Measurements from ENCODE around the gene DNAJC28.
"Not testable (repeated sequence)": the region's sequence is repeated elsewhere in the genome, so short reads cannot be mapped to it uniquely, and the experiment has no call there.

The DNAJC28 gene

DNA sequence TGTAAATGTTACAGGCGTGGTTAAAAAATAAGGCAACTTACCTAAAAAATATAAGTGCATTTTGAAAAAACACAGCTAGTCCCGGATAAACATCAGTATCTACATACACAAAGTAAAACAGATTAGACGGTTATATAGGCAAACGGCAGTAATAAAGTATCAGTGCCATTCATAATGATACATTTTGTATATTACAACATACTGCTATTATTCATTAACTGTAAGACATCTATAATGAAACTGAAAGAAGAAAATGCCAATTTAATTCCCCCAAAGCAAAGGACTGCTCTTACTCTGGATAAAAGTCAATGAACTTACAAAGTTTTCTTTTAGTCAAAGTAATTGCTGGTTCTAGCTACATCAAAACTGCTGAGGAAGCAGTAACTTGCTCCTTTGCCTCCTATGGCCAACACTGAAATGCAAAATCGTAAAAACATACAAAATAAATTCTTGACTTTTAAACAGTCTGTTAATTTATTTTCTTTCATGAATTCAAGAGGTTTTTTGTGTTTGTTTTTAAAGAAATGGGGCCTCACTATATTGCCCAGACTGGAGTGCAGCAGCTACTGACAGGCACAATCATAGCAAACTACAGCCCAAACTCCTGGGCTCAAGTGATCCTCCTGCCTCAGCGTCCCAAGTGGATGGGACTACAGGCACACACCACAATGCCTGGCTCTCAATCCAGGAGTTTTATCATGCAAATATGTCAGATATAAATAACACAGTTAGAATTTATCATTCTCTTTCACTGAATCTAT is 35.6 kb downstream of the DNAJC28 start:
- Histone ChIP-seq H3K9ac (ENCODE audit: insufficient read length) (no peak overlapping the region), H3K4me3 (no peak overlapping the region), H3K36me3 (ENCODE audit: insufficient read depth, low read length) (no peaks in the 10 kb centered on the region), H3K9me3 (ENCODE audit: low read depth, low read length) (no peaks in the 10 kb centered on the region), H3K27ac (no peak overlapping the region)
- DNase-seq (ENCODE audit: low read depth, low spot score) = no peak
- no peak for TF ChIP-seq POLR2AphosphoS5 (IDR thresholded peaks at IDR 0.05; ENCODE audit: borderline replicate concordance, low read depth, low read length)
- TF ChIP-seq FOXP2 (optimal IDR thresholded peaks at IDR 0.05; ENCODE audit: control extremely low read depth, extremely low read length, insufficient read depth) = no peak
- TF ChIP-seq EZH2 (IDR thresholded peaks at IDR 0.05) = no peak

DNA sequence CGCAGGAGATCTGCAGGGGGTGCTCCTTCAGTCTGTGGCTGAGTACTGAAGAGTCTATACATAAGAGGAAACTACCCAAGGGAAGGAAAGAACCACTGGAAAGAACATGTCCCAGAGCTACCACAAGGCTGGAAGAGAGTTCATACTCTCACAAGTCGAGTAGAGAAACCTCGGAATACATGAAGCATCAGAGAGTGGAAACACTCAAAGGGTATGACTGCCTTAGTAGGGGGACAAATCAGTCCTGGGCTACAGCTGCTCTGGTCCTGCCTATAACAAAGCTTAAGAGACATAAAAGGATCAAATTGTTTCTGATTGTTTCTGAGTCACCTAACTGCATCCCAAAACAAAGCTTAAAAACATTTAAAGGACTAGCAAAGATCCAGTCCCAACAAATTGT is 39.2 kb downstream of the DNAJC28 start:
- DNase-seq (ENCODE audit: low read depth, low spot score) = no peak
- TF ChIP-seq EZH2 (IDR thresholded peaks at IDR 0.05) (no peak), FOXP2 (optimal IDR thresholded peaks at IDR 0.05; ENCODE audit: control extremely low read depth, extremely low read length, insufficient read depth) (no peak), POLR2AphosphoS5 (IDR thresholded peaks at IDR 0.05; ENCODE audit: borderline replicate concordance, low read depth, low read length) (no peak)
- H3K9me3 ChIP-seq (ENCODE audit: low read depth, low read length) = no peaks in the 10 kb centered on the region
- H3K27ac ChIP-seq = no peak overlapping the region
- no peak overlapping the region for H3K4me3 ChIP-seq
- no peaks in the 10 kb centered on the region for H3K36me3 ChIP-seq (ENCODE audit: insufficient read depth, low read length)
- H3K9ac ChIP-seq (ENCODE audit: insufficient read length) = no peak overlapping the region

DNA sequence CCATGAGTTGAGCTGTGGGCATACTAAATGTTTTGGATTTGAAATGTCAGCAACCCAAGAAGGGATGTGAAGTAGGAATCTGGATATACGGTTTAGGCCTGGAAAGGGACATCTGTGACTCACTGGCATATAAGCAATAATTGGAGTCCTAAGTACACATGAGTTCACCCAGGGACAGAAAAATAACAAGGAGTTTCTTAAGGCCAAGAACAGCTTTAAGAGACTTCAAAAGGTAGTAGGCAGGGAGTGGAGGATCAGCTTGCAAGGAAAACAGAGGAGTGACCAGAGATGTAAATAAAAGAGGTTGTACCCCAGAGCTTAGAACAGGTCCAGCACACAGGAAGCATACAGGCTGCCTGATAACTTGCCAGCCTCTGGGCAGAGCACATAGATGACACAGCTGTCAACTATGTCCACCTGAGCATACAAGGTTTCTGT is 39.9 kb downstream of the DNAJC28 start:
- Histone ChIP-seq H3K9me3 (ENCODE audit: low read depth, low read length) (no peaks in the 10 kb centered on the region), H3K4me3 (no peak overlapping the region), H3K9ac (ENCODE audit: insufficient read length) (no peak overlapping the region), H3K27ac (no peak overlapping the region), H3K36me3 (ENCODE audit: insufficient read depth, low read length) (no peaks in the 10 kb centered on the region)
- TF ChIP-seq FOXP2 (optimal IDR thresholded peaks at IDR 0.05; ENCODE audit: control extremely low read depth, extremely low read length, insufficient read depth) = no peak
- TF ChIP-seq POLR2AphosphoS5 (IDR thresholded peaks at IDR 0.05; ENCODE audit: borderline replicate concordance, low read depth, low read length) = no peak
- TF ChIP-seq EZH2 (IDR thresholded peaks at IDR 0.05) = no peak
- no peak for DNase-seq (ENCODE audit: low read depth, low spot score)

GRCh38 chr21:33449616-33450015 is 41.9 kb downstream of the DNAJC28 start:
- TF ChIP-seq EZH2 (IDR thresholded peaks at IDR 0.05) = no peak
- no peak for TF ChIP-seq POLR2AphosphoS5 (IDR thresholded peaks at IDR 0.05; ENCODE audit: borderline replicate concordance, low read depth, low read length)
- no peak for TF ChIP-seq FOXP2 (optimal IDR thresholded peaks at IDR 0.05; ENCODE audit: control extremely low read depth, extremely low read length, insufficient read depth)
- no peaks in the 10 kb centered on the region for H3K9me3 ChIP-seq (ENCODE audit: low read depth, low read length)
- H3K4me3 ChIP-seq = no peak overlapping the region
- no peak overlapping the region for H3K27ac ChIP-seq
- no peaks in the 10 kb centered on the region for H3K36me3 ChIP-seq (ENCODE audit: insufficient read depth, low read length)
- no peak overlapping the region for H3K9ac ChIP-seq (ENCODE audit: insufficient read length)
- DNase-seq (ENCODE audit: low read depth, low spot score) = no peak

GRCh38 chr21:33446620-33447019 is 44.9 kb downstream of the DNAJC28 start:
- H3K36me3 ChIP-seq (ENCODE audit: insufficient read depth, low read length); DNase-seq (ENCODE audit: low read depth, low spot score); H3K9ac ChIP-seq (ENCODE audit: insufficient read length); H3K4me3 ChIP-seq; H3K27ac ChIP-seq; H3K9me3 ChIP-seq (ENCODE audit: low read depth, low read length): not testable (repeated sequence)

GRCh38 chr21:33444499-33444898 is 47.0 kb downstream of the DNAJC28 start:
- TF ChIP-seq FOXP2 (optimal IDR thresholded peaks at IDR 0.05; ENCODE audit: control extremely low read depth, extremely low read length, insufficient read depth) (no peak), EZH2 (IDR thresholded peaks at IDR 0.05) (no peak), POLR2AphosphoS5 (IDR thresholded peaks at IDR 0.05; ENCODE audit: borderline replicate concordance, low read depth, low read length) (no peak)
- Histone ChIP-seq H3K4me3 (no peak overlapping the region), H3K36me3 (ENCODE audit: insufficient read depth, low read length) (no peaks in the 10 kb centered on the region), H3K27ac (no peak overlapping the region), H3K9ac (ENCODE audit: insufficient read length) (no peak overlapping the region), H3K9me3 (ENCODE audit: low read depth, low read length) (no peaks in the 10 kb centered on the region)
- no peak for DNase-seq (ENCODE audit: low read depth, low spot score)

DNA sequence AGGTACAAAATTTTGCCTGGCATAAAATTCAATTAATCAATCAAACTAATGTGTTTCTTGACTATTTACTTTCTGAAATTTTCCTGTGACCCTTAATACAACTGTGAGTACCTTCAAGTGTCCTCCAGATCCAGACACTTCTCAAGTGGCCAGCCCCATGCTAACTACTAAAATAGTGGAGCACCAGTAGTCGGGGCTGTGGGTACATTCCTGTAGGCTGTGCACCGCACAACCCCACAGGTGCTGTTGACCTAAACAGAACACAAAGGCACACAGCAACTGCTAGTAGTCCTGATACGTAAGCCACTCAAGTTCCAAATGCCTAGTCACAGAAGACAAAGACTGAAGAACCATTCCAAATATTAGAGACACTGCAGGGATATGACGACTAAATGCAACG is 48.3 kb downstream of the DNAJC28 start:
- no peak for TF ChIP-seq FOXP2 (optimal IDR thresholded peaks at IDR 0.05; ENCODE audit: control extremely low read depth, extremely low read length, insufficient read depth)
- no peak for TF ChIP-seq POLR2AphosphoS5 (IDR thresholded peaks at IDR 0.05; ENCODE audit: borderline replicate concordance, low read depth, low read length)
- no peak for TF ChIP-seq EZH2 (IDR thresholded peaks at IDR 0.05)
- Histone ChIP-seq H3K9ac (ENCODE audit: insufficient read length) (no peak overlapping the region), H3K4me3 (no peak overlapping the region), H3K27ac (no peak overlapping the region), H3K36me3 (ENCODE audit: insufficient read depth, low read length) (no peaks in the 10 kb centered on the region), H3K9me3 (ENCODE audit: low read depth, low read length) (no peaks in the 10 kb centered on the region)
- no peak for DNase-seq (ENCODE audit: low read depth, low spot score)

DNA sequence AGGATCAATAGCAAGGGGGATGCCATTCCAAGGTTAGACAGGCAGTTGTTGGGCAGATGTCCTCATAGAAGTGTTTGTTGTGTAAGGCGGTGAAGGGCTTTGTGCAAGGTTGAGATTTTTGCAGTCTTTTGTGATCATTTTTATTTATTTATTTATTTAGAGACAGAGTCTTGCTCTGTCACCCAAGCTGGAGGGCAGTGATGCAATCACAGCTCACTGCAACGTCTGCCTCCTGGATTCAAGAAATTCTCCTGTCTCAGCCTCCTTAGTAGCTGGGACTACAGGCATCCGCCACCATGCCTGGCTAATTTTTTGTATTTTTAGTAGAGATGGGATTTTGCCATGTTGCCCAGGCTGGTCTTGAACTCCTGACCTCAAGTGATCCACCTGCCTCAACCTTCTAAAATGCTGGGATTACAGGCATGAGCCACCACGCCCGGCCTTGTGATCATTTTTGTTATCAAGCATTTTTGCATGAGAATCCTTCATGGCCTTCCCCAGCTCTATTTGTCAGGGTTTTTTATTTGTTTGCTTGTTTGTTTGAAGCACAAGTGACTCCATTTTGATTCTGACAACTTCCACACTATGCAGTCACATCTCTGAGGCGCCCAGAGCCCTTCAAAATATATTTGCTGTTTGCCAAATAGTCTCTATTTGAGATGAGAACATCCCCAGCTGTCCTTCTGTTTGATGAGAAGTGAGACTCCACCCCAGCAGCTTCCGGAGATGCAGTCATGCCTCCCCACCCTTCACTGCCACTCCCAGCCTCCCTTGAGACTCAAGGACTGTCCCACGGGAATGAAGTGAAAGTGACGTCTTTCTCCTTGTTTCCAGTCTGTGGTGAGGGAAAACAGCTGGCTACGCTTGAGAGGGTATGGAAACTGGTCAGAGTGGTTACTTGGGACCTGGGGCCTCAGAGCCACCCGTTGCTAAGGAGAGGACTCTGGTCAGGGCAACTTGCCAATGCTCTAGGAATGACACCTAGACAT is 49.7 kb downstream of the DNAJC28 start:
- Histone ChIP-seq H3K4me3 (no peak overlapping the region), H3K36me3 (ENCODE audit: insufficient read depth, low read length) (peaks cover 9% of the 10 kb centered on the region), H3K9me3 (ENCODE audit: low read depth, low read length) (no peaks in the 10 kb centered on the region), H3K9ac (ENCODE audit: insufficient read length) (no peak overlapping the region), H3K27ac (no peak overlapping the region)
- TF ChIP-seq EZH2 (IDR thresholded peaks at IDR 0.05) = no peak
- no peak for TF ChIP-seq POLR2AphosphoS5 (IDR thresholded peaks at IDR 0.05; ENCODE audit: borderline replicate concordance, low read depth, low read length)
- no peak for TF ChIP-seq FOXP2 (optimal IDR thresholded peaks at IDR 0.05; ENCODE audit: control extremely low read depth, extremely low read length, insufficient read depth)
- DNase-seq (ENCODE audit: low read depth, low spot score) = no peak

Measured in SK-N-MC (cell line).